Uterus (tissue), 2 donors: ENCODE measurements around the gene TSC22D2.

Experiments used
- POLR2A ChIP-seq, 2 donors: fragments of 450-650 bp; IDR thresholded peaks; one replicate each; pipeline ENCODE4 v1.6.1; 2016; ENCODE audit warnings: antibody characterized with exemption in 2 of 2, mild to moderate bottlenecking in 1 of 2, moderate library complexity in 1 of 2
- TF ChIP-seq, protein P1 (sequence below), 4 experiments: fragments of 200-600 bp in 2 of 4; fragments of 450-650 bp in 2 of 4; sonication (generic) in 2 of 4; IDR thresholded peaks; one replicate each; pipeline ENCODE4 v1.5.1; 2016 to 2019; ENCODE audit warnings: antibody characterized with exemption in 4 of 4, mild to moderate bottlenecking in 2 of 4, moderate library complexity in 1 of 4

- TF ChIP-seq, protein P1, sequence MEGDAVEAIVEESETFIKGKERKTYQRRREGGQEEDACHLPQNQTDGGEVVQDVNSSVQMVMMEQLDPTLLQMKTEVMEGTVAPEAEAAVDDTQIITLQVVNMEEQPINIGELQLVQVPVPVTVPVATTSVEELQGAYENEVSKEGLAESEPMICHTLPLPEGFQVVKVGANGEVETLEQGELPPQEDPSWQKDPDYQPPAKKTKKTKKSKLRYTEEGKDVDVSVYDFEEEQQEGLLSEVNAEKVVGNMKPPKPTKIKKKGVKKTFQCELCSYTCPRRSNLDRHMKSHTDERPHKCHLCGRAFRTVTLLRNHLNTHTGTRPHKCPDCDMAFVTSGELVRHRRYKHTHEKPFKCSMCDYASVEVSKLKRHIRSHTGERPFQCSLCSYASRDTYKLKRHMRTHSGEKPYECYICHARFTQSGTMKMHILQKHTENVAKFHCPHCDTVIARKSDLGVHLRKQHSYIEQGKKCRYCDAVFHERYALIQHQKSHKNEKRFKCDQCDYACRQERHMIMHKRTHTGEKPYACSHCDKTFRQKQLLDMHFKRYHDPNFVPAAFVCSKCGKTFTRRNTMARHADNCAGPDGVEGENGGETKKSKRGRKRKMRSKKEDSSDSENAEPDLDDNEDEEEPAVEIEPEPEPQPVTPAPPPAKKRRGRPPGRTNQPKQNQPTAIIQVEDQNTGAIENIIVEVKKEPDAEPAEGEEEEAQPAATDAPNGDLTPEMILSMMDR (IDR thresholded peaks at IDR 0.05) = no peak
- no peak for TF ChIP-seq POLR2A (IDR thresholded peaks at IDR 0.05)
These were observed 41.1 kb downstream of the TSC22D2 start for GRCh38 chr3:150449169-150449721.
